ENCODE data around the gene UBE3B.
"Not testable (repeated sequence)": the region's sequence is repeated elsewhere in the genome, so short reads cannot be mapped to it uniquely, and the experiment has no call there.

UBE3B gene

GRCh38 chr12:109449845-109450532, 27.4 kb upstream of the UBE3B start:
- DNase-seq (ENCODE audit: low spot score), result no peak

DNA sequence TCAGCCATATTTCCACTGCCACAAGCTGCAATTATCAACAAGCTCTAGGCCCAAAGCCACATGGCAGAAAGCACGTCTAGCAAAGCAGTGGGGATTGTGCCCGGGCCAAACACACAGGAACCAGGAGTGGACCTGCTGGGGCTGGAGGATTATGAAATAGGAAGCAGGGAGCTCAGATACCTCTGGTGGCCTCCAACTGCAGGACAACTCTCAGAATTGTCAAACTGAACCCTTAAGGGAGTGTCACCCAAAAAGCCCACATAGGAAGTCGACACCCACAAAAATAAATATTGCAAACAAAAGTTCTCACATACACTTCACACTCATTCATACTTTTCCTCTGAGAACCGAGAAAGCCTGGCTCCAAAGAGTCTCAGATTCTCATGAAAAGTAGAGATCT, 26.5 kb upstream of the UBE3B start:
- DNase-seq (ENCODE audit: low spot score), result no peak

DNA sequence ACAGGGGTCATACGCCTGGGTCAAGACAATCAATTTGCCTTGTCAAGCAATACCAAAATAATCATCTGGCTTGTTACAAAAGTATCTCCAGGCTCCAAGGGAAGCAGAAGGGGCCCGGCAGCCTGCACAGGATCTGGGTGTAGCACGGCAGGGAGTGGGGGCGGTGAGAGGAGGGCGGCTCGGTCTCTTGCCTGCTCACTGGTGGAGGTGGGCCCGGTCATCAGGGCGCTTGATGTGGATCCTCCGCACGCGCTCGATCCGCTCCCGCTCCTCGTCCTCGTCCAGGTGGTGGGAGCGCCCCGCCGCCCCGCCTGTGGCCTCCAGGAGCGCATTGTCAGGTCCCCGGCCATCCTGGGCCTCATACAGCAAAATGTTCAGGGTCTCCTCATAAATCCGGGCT, 26.0 kb upstream of the UBE3B start:
- no peak for DNase-seq (ENCODE audit: low spot score)

DNA sequence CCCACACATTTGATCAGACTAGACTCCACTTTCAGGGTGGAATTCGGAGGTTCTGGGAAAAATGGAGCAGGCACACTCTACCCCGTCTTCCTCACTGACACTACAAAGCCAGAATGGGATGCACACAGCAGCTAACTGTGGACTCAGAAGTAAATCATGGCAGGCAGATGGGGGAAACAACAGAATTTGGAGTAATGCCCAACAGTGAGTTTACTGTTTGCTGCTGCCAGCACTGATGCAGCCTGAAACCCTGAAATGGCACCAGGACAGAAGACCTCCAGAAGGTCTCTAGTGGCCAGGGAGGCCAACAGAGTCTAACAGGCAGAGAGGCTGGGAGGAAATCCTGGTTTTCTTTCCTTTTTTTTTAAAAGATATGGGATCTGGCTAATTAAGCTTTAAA, 24.9 kb upstream of the UBE3B start:
- no peak for DNase-seq (ENCODE audit: low spot score)

- no peak for DNase-seq (ENCODE audit: low spot score)
Observed at GRCh38 chr12:109455706-109456105, 21.7 kb upstream of the UBE3B start.

DNA sequence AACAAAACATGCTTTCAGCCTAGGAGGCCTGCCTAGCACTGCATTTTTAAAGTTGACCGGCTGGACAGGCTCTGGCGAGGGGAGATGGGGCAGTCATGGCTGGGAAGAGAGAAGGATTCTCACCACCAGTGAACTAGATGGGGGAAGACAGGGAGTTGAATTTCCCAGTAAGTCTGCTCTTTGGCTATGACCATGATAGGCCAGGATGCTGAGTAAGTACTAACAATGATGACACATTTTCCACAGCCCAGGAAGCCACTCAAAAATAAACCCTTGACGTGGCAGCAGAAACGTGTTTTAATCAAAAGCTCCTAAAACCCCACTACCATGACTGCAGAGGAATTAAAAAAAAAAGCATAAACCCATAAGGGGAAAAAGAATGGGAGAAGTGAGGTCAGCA, 19.3 kb upstream of the UBE3B start:
- DNase-seq (ENCODE audit: low spot score), result no peak

DNA sequence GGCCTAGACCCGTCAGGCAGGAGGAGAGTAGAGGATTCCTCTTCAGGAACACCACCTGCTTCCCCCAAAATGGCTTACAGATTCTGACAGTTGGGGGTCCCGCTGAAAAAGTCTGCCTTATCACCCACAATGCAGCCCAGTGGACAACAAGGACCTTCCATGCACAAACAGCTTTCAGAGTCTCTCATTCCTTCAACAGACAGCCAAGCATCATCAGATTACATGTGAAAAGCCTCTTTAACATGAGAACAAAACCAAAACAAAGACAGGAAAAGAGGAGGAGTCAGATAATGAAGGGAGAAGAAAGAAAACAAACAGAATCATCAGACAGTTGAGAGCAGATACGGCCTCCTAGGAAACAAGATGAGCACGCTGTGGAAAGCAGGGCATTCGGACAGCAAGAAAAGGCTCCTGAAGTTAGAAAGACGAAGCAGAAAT, 18.6 kb upstream of the UBE3B start:
- no peak for DNase-seq (ENCODE audit: low spot score)

GRCh38 chr12:109459247-109459646, 18.2 kb upstream of the UBE3B start:
- DNase-seq (ENCODE audit: low spot score), result no peak

- DNase-seq (ENCODE audit: low spot score), result no peak
Observed at GRCh38 chr12:109460538-109460937, 16.9 kb upstream of the UBE3B start.

DNA sequence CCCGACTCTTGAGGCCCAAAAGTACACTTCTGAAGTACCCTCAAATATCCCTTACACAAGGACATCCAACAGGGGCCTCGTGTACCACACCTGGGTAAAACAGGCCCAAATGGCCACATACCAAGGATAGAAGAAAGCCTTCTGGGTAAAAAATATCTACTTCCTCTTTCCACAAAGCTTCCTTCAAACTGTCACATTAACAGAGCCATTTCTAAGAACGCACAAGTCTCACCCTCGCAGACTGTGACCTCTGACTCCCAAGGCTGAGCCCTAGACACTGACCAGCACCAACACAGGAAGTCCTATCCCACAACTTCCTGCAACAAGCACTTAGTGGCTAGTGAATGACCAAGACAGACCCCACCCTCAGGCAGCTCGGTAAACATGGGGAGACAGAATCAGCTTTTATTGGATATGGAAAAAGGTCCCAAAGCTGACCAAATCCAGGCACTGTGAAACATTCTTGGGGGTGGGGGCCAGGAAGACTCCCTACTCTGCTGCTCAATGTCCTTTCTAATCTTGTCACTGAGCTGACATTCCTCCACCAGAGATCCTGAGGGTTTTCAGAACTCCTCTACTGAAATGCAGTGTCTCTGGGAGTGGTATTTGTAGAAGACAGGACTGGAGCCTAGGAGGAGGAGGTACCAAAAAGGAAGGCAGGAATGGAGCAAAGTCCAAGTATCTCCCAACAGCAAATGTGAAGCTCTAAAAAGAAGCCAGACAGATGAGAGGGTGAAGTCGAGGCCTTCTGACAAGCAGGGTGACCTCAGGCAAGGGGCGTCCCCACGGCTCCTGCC, 16.2 kb upstream of the UBE3B start:
- DNase-seq (ENCODE audit: low spot score), result peak; percentile 19

GRCh38 chr12:109461846-109462756, 15.3 kb upstream of the UBE3B start:
- no peak for DNase-seq (ENCODE audit: low spot score)

- no peak for DNase-seq (ENCODE audit: low spot score)
Observed at GRCh38 chr12:109462868-109463692, 14.4 kb upstream of the UBE3B start.

DNA sequence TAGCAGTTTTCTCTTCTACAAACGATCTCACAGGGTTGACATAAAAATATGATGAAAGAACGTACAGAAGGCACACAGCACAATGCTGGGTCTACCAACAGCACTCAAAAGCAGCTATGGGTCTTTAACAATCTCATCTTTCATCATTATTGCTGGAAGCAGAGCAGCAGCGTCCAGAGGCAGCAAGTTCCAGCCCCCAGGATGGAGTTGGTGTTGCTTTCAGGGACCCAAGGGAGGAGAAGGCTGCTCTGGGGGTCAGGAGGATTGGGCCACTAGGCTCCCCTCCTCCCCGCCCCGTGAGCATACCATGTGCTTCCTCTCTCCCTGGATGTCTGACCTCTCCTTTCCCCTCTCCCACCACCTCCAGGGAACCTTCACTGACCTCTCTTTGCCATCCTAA, 13.7 kb upstream of the UBE3B start:
- DNase-seq (ENCODE audit: low spot score), result no peak

DNA sequence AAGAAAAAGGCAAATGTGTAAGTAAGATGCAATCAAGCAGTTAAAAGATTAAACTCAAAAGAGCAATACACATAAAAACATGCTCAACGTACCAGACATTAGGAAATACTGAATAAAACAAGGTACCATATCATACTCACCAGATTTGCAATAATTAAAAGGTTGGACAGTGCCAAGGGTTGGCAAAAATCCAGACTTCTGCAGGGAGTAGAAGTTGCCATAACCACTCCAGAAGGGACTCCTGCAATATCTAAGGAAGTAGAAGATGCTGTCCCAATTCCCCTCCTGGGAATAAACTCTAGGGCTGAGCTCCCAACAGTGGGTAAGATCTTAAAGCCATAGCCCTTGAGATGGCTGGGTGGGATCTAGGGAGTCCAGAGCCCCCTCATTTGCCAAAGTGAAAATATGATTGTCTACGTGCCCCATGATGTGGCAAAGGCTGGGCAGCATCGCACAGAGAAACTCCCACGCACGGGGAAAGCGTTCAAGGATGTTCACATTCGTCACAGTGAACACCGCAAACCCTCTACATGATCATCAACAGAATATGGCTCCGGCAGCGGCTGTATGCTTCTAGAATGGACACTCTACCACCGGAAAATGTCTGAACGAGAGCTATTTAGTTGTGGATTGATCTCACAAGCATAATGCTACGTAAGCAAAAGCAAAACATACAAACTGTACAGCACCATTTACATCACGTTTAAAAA, 12.6 kb upstream of the UBE3B start:
- no peak for DNase-seq (ENCODE audit: low spot score)

DNA sequence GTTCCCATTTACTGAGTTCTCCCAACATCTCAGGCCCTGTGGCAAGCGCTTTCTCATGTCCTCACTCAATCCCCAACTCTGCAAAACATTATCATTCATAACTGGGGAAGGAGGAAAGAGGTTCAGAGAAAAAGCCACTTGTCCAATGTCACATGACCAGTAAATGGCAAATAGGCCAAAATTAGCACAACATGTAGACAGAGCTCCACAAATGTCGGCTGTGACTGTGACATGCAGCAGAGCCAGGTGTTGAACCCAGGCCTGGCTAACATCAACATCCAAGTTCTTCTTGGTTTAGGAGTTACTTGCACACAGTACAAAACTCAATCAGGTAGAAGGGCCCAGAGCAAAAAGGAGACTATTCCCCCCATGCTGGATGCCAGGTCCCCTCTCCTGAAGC, 11.1 kb upstream of the UBE3B start:
- DNase-seq (ENCODE audit: low spot score), result no peak

DNA sequence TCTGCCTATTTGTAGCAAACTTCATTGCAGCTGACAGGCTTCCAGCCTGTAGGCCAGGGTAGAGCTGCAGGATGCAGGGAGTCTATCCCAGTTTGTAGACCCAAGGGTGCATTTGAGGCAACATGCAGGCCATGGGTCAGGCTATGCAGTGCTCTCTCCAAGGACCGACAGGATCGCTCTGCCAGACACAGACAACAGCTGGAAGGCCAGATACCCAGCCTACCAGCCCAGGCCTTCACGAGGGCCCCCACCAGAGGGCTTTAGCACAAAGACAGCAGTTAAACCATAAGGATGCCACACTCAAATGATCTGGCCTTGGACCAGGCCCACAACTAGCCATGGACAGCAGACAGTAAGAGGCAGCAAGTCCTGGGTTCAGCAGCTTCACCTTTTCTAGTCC, 10.6 kb upstream of the UBE3B start:
- DNase-seq (ENCODE audit: low spot score), result no peak

GRCh38 chr12:109467978-109468676, 9.3 kb upstream of the UBE3B start:
- no peak for DNase-seq (ENCODE audit: low spot score)

- DNase-seq (ENCODE audit: low spot score), result no peak
Observed at GRCh38 chr12:109469517-109469916, 7.9 kb upstream of the UBE3B start.

GRCh38 chr12:109473006-109473405, 4.4 kb upstream of the UBE3B start:
- no peak for DNase-seq (ENCODE audit: low spot score)

GRCh38 chr12:109473526-109474270, 3.7 kb upstream of the UBE3B start:
- not testable (repeated sequence) for DNase-seq (ENCODE audit: low spot score)
